Progenitor cell of endocrine pancreas (in vitro differentiated cells): ENCODE data around the gene KRT84. TPM values are rescaled to one million over a fixed set of nuclear protein-coding genes. Genes with fewer than 3 reads are reported as not detected.
A peak's percentile ranks its signal among the peaks of the same experiment; 100 is the strongest.

ENCODE experiments used
- DNase-seq: peaks from one replicate; pipeline ENCODE4 v3.0.0; 2021; ENCODE audit warnings: low spot score; ENCODE audit not compliant: unreplicated experiment
- H3K27ac Mint-ChIP-seq: 2 replicates; pipeline ENCODE4 v1.8.0; 2021; ENCODE audit warnings: mild to moderate bottlenecking, moderate library complexity, mixed read lengths
- H3K27me3 Mint-ChIP-seq: 2 replicates; pipeline ENCODE4 v1.8.0; 2021; ENCODE audit warnings: mixed read lengths
- H3K36me3 Mint-ChIP-seq: 2 replicates; pipeline ENCODE4 v1.8.0; 2022; ENCODE audit warnings: mixed read lengths; ENCODE audit not compliant: insufficient read depth
- H3K4me1 Mint-ChIP-seq: 2 replicates; pipeline ENCODE4 v1.8.0; 2021; ENCODE audit warnings: low read depth, mixed read lengths
- H3K4me3 Mint-ChIP-seq: 2 replicates; pipeline ENCODE4 v1.8.0; 2021; ENCODE audit warnings: low read depth, mild to moderate bottlenecking, moderate library complexity, mixed read lengths
- H3K9me3 Mint-ChIP-seq: 2 replicates; pipeline ENCODE4 v1.8.0; 2021; ENCODE audit warnings: low read depth, mixed read lengths
- total RNA-seq: library from RNA; stranded (reverse); gene quantifications from 2 replicates; pipeline ENCODE4 v1.2.1, GENCODE V29; 2021
- TF ChIP-seq, protein P1 (sequence below): fragments of 200-600 bp; sonication (generic); IDR thresholded peaks from one replicate; pipeline ENCODE4 v1.5.0; 2021; ENCODE audit warnings: antibody characterized with exemption, mild to moderate bottlenecking; ENCODE audit not compliant: unreplicated experiment

The KRT84 gene
- total RNA-seq, 1 donor from 2014 or later = not detected

DNA sequence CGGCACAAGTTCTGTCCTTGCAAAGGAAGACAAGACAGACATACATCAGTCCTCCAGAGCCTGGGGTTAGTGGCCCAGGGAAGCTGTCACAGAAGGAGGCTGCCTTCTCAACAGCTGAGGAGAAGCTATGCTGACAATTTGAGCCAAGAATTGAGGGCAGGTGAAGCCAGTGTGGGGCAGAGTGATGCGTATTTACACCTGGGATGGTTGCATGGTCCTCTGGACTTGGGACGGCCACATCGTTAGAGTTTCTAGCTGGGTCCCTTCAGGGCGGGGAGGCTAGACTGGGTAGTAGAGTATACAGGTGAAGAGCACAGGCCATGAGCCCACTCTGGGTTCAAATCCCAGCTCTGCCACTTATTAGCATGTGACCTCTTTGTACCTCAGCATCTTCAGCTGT is 34.7 kb downstream of the KRT84 start:
- TF ChIP-seq, protein P1, sequence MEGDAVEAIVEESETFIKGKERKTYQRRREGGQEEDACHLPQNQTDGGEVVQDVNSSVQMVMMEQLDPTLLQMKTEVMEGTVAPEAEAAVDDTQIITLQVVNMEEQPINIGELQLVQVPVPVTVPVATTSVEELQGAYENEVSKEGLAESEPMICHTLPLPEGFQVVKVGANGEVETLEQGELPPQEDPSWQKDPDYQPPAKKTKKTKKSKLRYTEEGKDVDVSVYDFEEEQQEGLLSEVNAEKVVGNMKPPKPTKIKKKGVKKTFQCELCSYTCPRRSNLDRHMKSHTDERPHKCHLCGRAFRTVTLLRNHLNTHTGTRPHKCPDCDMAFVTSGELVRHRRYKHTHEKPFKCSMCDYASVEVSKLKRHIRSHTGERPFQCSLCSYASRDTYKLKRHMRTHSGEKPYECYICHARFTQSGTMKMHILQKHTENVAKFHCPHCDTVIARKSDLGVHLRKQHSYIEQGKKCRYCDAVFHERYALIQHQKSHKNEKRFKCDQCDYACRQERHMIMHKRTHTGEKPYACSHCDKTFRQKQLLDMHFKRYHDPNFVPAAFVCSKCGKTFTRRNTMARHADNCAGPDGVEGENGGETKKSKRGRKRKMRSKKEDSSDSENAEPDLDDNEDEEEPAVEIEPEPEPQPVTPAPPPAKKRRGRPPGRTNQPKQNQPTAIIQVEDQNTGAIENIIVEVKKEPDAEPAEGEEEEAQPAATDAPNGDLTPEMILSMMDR = no peak
- Mint-ChIP-seq H3K27me3 (peaks cover 37% of the 10 kb centered on the region), H3K27ac (no peak overlapping the region)

GRCh38 chr12:52350021-52350620 is 35.3 kb downstream of the KRT84 start:
- peaks cover 23% of the 10 kb centered on the region for H3K4me1 Mint-ChIP-seq

More for the DNA sequence above, 34.7 kb downstream of the KRT84 start:
- no peaks in the 10 kb centered on the region for H3K36me3 Mint-ChIP-seq
- no peaks in the 10 kb centered on the region for H3K9me3 Mint-ChIP-seq
- H3K4me3 Mint-ChIP-seq = no peak overlapping the region
- no peak for DNase-seq
- peaks cover 20% of the 10 kb centered on the region for H3K4me1 Mint-ChIP-seq

DNA sequence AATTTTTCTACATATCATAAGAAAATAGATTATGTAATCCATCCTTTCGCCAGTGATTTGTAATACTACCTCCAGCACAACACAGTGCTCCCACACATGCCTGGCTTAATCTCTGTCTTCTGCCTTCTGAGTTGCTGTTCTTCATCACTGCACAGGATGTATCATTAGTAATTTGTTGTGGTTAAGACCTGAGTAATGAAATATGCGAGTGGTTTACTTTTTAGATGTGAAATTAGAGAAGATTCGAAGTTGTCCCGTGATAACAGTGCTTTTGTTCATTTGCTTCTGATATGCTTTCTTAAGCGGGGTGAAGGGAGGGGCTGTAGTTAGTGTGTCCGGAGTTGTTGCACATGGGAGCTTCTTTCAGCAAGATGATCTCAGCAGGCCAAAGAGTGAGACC is 36.3 kb downstream of the KRT84 start:
- Mint-ChIP-seq H3K36me3 (no peaks in the 10 kb centered on the region), H3K27ac (no peak overlapping the region), H3K4me3 (no peak overlapping the region), H3K9me3 (no peaks in the 10 kb centered on the region), H3K4me1 (peaks cover 28% of the 10 kb centered on the region), H3K27me3 (peaks cover 38% of the 10 kb centered on the region)
- TF ChIP-seq, protein P1 = no peak
- no peak for DNase-seq

More at GRCh38 chr12:52350021-52350620, 35.3 kb downstream of the KRT84 start:
- TF ChIP-seq, protein P1 = no peak
- Mint-ChIP-seq H3K27me3 (peaks cover 37% of the 10 kb centered on the region), H3K4me3 (no peak overlapping the region), H3K27ac (no peak overlapping the region), H3K36me3 (no peaks in the 10 kb centered on the region), H3K9me3 (no peaks in the 10 kb centered on the region)
- no peak for DNase-seq

DNA sequence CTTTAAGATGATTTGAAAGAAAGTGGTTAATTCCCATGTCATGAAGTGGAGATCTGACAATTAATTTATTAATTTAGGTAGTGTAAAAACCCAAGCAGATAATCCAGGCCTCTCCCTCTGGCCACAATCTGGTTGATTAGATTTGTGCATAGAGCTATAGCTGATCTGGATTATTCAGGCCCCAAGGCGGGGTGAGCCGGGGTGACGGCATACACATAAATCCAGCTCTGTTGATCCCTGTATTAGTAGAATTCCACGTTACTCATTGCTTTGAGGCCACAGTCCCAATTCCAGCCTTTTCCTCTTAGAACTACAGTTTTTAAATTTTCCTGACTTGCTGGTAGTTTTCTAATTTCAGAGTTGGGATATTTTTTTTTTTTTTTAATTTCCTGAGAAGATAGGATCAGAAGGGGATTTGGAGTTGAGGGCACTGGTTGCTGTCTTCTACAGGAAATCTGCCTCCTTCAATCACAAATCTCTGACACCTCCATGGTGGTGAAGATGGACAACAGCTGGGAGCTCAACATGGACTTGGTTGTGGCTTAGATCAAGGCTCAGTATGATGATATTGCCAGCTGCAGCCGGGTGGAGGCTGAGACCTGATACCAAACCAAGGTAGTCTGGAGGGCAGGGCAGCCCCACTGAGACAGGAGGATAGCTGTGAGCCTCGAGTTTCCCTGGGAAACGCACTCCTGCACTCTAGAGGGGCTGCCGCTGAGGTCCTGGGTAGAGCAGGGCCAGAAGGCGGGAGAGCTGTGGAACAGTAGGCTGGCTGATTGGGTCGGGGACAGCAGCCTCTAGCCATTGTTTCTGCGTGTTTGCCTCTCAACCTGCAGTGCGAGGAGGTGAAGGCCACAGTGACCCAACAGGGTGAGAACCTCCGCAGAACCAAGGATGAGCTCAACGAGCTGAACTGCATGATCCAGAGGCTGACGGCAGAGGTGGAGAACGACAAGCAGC is 37.6 kb downstream of the KRT84 start:
- H3K4me1 Mint-ChIP-seq = peaks cover 28% of the 10 kb centered on the region
- TF ChIP-seq, protein P1 = no peak
- no peak for DNase-seq
- H3K27me3 Mint-ChIP-seq = peaks cover 35% of the 10 kb centered on the region
- no peaks in the 10 kb centered on the region for H3K9me3 Mint-ChIP-seq
- H3K36me3 Mint-ChIP-seq = no peaks in the 10 kb centered on the region
- no peak overlapping the region for H3K27ac Mint-ChIP-seq
- H3K4me3 Mint-ChIP-seq = no peak overlapping the region

DNA sequence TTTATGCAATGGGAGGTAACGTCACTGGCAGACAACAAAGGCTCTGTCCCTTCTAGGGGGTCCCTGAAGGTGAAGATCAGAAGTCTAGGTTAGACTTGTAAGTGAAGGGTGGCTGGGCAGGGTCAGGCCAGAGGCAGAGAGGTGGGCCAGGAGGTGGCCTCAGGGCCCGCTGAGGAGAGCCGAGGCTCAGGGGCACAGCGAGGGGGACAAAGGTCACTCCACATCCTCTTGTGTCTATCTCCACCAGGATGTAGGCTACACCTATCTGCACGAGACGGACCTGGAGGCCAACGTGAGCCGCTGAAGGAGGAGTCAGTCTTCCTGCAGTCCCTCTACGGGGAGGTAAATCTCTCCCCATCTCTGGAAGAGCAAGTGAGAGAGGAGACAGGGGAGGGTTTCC is 38.4 kb downstream of the KRT84 start:
- Mint-ChIP-seq H3K27me3 (peaks cover 39% of the 10 kb centered on the region), H3K36me3 (no peaks in the 10 kb centered on the region), H3K4me1 (peaks cover 28% of the 10 kb centered on the region), H3K27ac (peak overlapping the region; percentile 15), H3K4me3 (no peak overlapping the region), H3K9me3 (no peaks in the 10 kb centered on the region)
- no peak for DNase-seq
- TF ChIP-seq, protein P1 = no peak
